ENCODE data around the gene MEF2B.
"Not testable (repeated sequence)": the region's sequence is repeated elsewhere in the genome, so short reads cannot be mapped to it uniquely, and the experiment has no call there.

The MEF2B gene

GRCh38 chr19:19154768-19155494 is 15.1 kb downstream of the MEF2B start:
- TF ChIP-seq CTCF (IDR thresholded peaks at IDR 0.05; ENCODE audit: low read depth, low read length, missing control alignments): peak; percentile 26
- H3K4me3 ChIP-seq (ENCODE audit: low read depth, low read length): no peak overlapping the region
- DNase-seq (ENCODE audit: low read depth): no peak

- no peak overlapping the region for H3K4me3 ChIP-seq (ENCODE audit: low read depth, low read length)
- no peak for DNase-seq (ENCODE audit: low read depth)
- TF ChIP-seq CTCF (IDR thresholded peaks at IDR 0.05; ENCODE audit: low read depth, low read length, missing control alignments): no peak
Observed at GRCh38 chr19:19152668-19153384, 17.2 kb downstream of the MEF2B start.

GRCh38 chr19:19151418-19151817 is 18.6 kb downstream of the MEF2B start:
- no peak for TF ChIP-seq CTCF (IDR thresholded peaks at IDR 0.05; ENCODE audit: low read depth, low read length, missing control alignments)
- no peak overlapping the region for H3K4me3 ChIP-seq (ENCODE audit: low read depth, low read length)
- DNase-seq (ENCODE audit: low read depth): no peak

- no peak for DNase-seq (ENCODE audit: low read depth)
- H3K4me3 ChIP-seq (ENCODE audit: low read depth, low read length): no peak overlapping the region
- no peak for TF ChIP-seq CTCF (IDR thresholded peaks at IDR 0.05; ENCODE audit: low read depth, low read length, missing control alignments)
Observed at GRCh38 chr19:19149435-19149834, 20.6 kb downstream of the MEF2B start.

- not testable (repeated sequence) for DNase-seq (ENCODE audit: low read depth); H3K4me3 ChIP-seq (ENCODE audit: low read depth, low read length)
Observed at GRCh38 chr19:19148504-19148903, 21.6 kb downstream of the MEF2B start.

- DNase-seq (ENCODE audit: low read depth): no peak
- no peak overlapping the region for H3K4me3 ChIP-seq (ENCODE audit: low read depth, low read length)
- TF ChIP-seq CTCF (IDR thresholded peaks at IDR 0.05; ENCODE audit: low read depth, low read length, missing control alignments): no peak
Observed at GRCh38 chr19:19147344-19147743, 22.7 kb downstream of the MEF2B start.

GRCh38 chr19:19146865-19147264 is 23.2 kb downstream of the MEF2B start:
- no peak overlapping the region for H3K4me3 ChIP-seq (ENCODE audit: low read depth, low read length)
- DNase-seq (ENCODE audit: low read depth): no peak
- no peak for TF ChIP-seq CTCF (IDR thresholded peaks at IDR 0.05; ENCODE audit: low read depth, low read length, missing control alignments)
